Mesenchymal stem cell (in vitro differentiated cells and primary cell): ENCODE measurements around the gene DIS3L2.
A peak's percentile ranks its signal among the peaks of the same experiment; 100 is the strongest.
"Not testable (repeated sequence)": the region's sequence is repeated elsewhere in the genome, so short reads cannot be mapped to it uniquely, and the experiment has no call there.

Experiments used
- DNase-seq: peaks from one replicate; pipeline ENCODE4 v3.0.0-alpha.2; 2013
- H2AFZ ChIP-seq: one replicate; pipeline ENCODE4 v1.6.1; 2013; ENCODE audit warnings: low read depth, mild to moderate bottlenecking, control low read depth, inconsistent platforms, low read length, moderate library complexity
- H2AK5ac ChIP-seq: 2 replicates; pipeline ENCODE4 v1.6.1; 2013; ENCODE audit warnings: low read length, moderate library complexity, mild to moderate bottlenecking, inconsistent platforms; ENCODE audit not compliant: severe bottlenecking
- H2BK120ac ChIP-seq: one replicate; pipeline ENCODE4 v1.6.1; 2013; ENCODE audit warnings: low read depth, mild to moderate bottlenecking, inconsistent platforms, low read length, moderate library complexity
- H2BK12ac ChIP-seq, 2 experiments: one replicate each; pipeline ENCODE4 v1.6.1; 2013; ENCODE audit warnings: inconsistent platforms in 2 of 2, low read length in 2 of 2, mild to moderate bottlenecking in 2 of 2, moderate library complexity in 2 of 2, control low read depth in 1 of 2
- H2BK15ac ChIP-seq: one replicate; pipeline ENCODE4 v1.6.1; 2013; ENCODE audit warnings: mild to moderate bottlenecking, low read depth, inconsistent platforms; ENCODE audit not compliant: poor library complexity, severe bottlenecking
- H2BK5ac ChIP-seq: 2 replicates; pipeline ENCODE4 v1.6.1; 2013; ENCODE audit warnings: low read depth, mild to moderate bottlenecking, low read length, control low read depth, inconsistent platforms; ENCODE audit not compliant: poor library complexity, severe bottlenecking
- H3K14ac ChIP-seq, 2 experiments: one replicate each; pipeline ENCODE4 v1.6.1; 2013; ENCODE audit warnings: inconsistent platforms in 2 of 2, low read length in 2 of 2, control low read depth in 1 of 2, mild to moderate bottlenecking in 1 of 2, moderate library complexity in 1 of 2
- H3K18ac ChIP-seq, 2 experiments: one replicate each; pipeline ENCODE4 v1.6.1; 2013; ENCODE audit warnings: inconsistent platforms in 2 of 2, low read length in 2 of 2, control low read depth in 1 of 2, low read depth in 1 of 2, mild to moderate bottlenecking in 1 of 2
- H3K23ac ChIP-seq, 2 experiments: one replicate each; pipeline ENCODE4 v1.6.1; 2013; ENCODE audit warnings: inconsistent platforms in 2 of 2, low read length in 2 of 2, mild to moderate bottlenecking in 2 of 2, moderate library complexity in 2 of 2, control low read depth in 1 of 2
- H3K27ac ChIP-seq: 2 replicates; pipeline ENCODE4 v1.5.1; 2013; ENCODE audit warnings: mild to moderate bottlenecking, moderate library complexity, low read length, control low read depth, inconsistent platforms; ENCODE audit not compliant: poor library complexity, severe bottlenecking
- H3K27me3 ChIP-seq, 2 experiments: 2 replicates each; pipeline versions ENCODE4 v1.6.1 to v1.7.0; 2013; ENCODE audit warnings: low read length in 2 of 2, mild to moderate bottlenecking in 2 of 2, moderate library complexity in 2 of 2, control low read depth in 1 of 2, inconsistent platforms in 1 of 2; ENCODE audit not compliant: control insufficient read depth in 1 of 2, insufficient read depth in 1 of 2
- H3K36me3 ChIP-seq, 2 experiments: 2 replicates each; pipeline versions ENCODE4 v1.6.1 to v1.7.0; 2013; ENCODE audit warnings: low read length in 2 of 2, control low read depth in 1 of 2, inconsistent platforms in 1 of 2, low read depth in 1 of 2, mild to moderate bottlenecking in 1 of 2; ENCODE audit not compliant: insufficient read depth in 2 of 2, control insufficient read depth in 1 of 2
- H3K4ac ChIP-seq, 2 experiments: one replicate each; pipeline ENCODE4 v1.6.1; 2013; ENCODE audit warnings: inconsistent platforms in 2 of 2, low read length in 2 of 2, mild to moderate bottlenecking in 2 of 2, moderate library complexity in 2 of 2, control low read depth in 1 of 2, low read depth in 1 of 2
- H3K4me1 ChIP-seq: 2 replicates; pipeline ENCODE4 v1.6.1; 2013; ENCODE audit warnings: low read depth, low read length, control low read depth; ENCODE audit not compliant: control insufficient read depth, insufficient read depth
- H3K4me2 ChIP-seq: 2 replicates; pipeline ENCODE4 v1.6.1; 2013; ENCODE audit warnings: low read length, mild to moderate bottlenecking, inconsistent platforms; ENCODE audit not compliant: poor library complexity, severe bottlenecking
- H3K4me3 ChIP-seq, 2 experiments: 2 replicates each; pipeline versions ENCODE4 v1.5.1 to v1.7.0; 2013; ENCODE audit warnings: low read length in 2 of 2, mild to moderate bottlenecking in 2 of 2, control low read depth in 1 of 2, low read depth in 1 of 2; ENCODE audit not compliant: insufficient read depth in 1 of 2
- H3K79me1 ChIP-seq: replicated peaks from 2 replicates; pipeline ENCODE4 v1.6.1; 2013; ENCODE audit warnings: mild to moderate bottlenecking, control low read depth, low read length, inconsistent platforms; ENCODE audit not compliant: poor library complexity, severe bottlenecking
- H3K9ac ChIP-seq: 2 replicates; pipeline ENCODE4 v1.7.0; 2013; ENCODE audit warnings: mild to moderate bottlenecking, low read length, moderate library complexity
- H3K9me3 ChIP-seq: 2 replicates; pipeline ENCODE4 v1.7.0; 2013; ENCODE audit warnings: mild to moderate bottlenecking, low read length; ENCODE audit not compliant: control insufficient read depth
- H4K8ac ChIP-seq: one replicate; pipeline ENCODE4 v1.6.1; 2013; ENCODE audit warnings: inconsistent platforms, mild to moderate bottlenecking, low read length, moderate library complexity
- H4K91ac ChIP-seq: one replicate; pipeline ENCODE4 v1.6.1; 2013; ENCODE audit warnings: mild to moderate bottlenecking, low read length, inconsistent platforms
- WGBS: methylation state at CpG from one replicate; pipeline ENCODE4 v1.1.7; 2013; ENCODE audit warnings: mixed read lengths; 5-methylcytosine and 5-hydroxymethylcytosine counted together

Gene DIS3L2

DNA sequence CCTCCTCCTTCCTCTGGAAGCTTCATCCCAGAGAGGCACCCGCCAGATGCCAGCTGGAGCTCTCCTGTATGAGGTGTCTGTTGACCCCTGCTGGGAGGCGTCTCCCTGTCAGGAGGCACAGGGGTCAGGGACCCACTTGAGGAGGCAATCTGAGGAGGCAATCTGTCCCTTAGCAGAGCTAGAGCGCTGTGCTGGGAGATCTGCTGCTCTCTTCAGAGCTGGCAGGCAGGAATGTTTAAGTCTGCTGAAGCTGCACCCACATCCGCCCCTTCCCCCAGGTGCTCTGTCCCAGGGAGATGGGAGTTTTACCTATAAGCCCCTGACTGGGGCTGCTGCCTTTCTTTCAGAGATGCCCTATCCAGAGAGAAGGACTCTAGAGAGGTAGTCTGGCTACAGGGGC is 75.4 kb downstream of the DIS3L2 start:
- not testable (repeated sequence) for H3K27me3 ChIP-seq, H2AFZ ChIP-seq, H2BK15ac ChIP-seq, H3K4me3 ChIP-seq, H3K4me1 ChIP-seq, DNase-seq, H4K91ac ChIP-seq, H2BK5ac ChIP-seq, H3K4me2 ChIP-seq, H2BK12ac ChIP-seq, H3K4ac ChIP-seq, H4K8ac ChIP-seq, H3K27ac ChIP-seq, H3K18ac ChIP-seq, H2BK120ac ChIP-seq, H3K9me3 ChIP-seq, H3K23ac ChIP-seq, H2AK5ac ChIP-seq, H3K9ac ChIP-seq, H3K14ac ChIP-seq
- Histone ChIP-seq H3K36me3 (peaks cover 0 to 11% of the 10 kb centered on the region in 2 experiments), H3K79me1 (peaks cover 28% of the 10 kb centered on the region)
- WGBS, result 98% methylated on average over 4 of the region's 4 CpGs

DNA sequence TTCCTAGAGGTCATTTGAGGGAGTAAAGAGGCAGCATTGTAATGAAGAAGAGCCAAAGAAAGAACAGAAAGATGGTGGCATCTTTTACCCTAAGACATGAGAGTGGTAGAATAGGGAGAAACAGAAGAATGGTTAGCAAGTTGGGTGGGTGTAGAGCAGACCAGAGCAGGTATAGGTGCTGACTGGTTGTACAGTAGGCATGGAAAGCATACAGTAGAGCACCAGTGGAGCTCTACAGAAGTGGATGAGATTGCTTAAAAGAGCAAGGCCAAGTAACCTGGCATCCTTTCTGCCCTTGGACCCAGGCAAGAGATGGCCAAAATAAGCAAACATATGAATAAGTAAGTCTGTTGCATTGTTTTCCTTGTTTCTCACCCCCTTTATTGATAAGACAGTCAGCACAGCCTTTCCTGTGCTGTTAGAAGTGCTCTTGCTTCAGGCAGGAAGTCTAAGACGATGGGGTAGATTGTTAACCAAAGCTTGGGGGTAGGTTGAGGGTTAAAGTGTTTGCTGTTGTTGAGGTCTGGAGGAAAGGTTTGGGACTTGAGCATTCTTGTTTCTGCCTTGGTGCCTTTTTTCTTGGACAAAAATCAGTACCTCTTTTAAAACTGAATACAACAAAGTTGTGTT is 76.9 kb downstream of the DIS3L2 start:
- H3K27me3 ChIP-seq, result no peaks in the 10 kb centered on the region
- no peak overlapping the region for H3K27ac ChIP-seq
- WGBS, result 67% methylated on average over 1 of the region's 1 CpG

DNA sequence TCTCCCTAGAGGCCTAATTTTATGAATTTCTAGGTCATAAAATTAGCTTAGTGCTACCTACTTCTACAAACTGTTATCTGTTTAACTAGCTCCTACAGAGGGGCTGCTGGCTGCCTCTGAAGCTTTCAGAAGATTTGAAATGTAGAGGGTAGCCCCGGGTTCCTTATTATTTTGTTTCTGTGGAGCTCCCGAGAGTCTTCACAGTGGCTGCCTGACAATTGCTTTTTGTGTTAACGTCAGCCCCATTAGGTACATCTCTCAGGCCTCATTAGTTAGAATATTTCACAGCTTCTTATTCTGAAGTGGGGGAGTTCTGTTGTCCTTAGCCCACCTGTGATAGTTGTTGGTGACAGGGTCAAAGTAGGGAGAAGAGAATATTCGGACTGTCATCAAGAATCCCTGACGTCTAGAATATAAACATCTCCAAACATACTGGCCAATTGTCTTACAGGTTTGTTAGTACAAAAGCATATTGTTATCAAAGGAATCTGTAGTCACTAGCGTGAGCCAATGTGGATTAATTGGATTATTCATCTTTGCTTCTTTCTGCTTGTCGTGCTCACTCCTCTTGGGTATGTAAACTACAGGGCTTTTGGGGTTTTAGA is 77.5 kb downstream of the DIS3L2 start:
- Histone ChIP-seq H3K27me3 (no peaks in the 10 kb centered on the region), H4K8ac (no peak overlapping the region), H3K18ac (no peak overlapping the region), H3K23ac (no peak overlapping the region), H2BK5ac (no peak overlapping the region), H3K9me3 (no peaks in the 10 kb centered on the region), H3K14ac (no peak overlapping the region), H2BK12ac (no peak overlapping the region), H3K4me2 (no peak overlapping the region), H3K4me3 (no peak overlapping the region), H4K91ac (no peak overlapping the region), H3K79me1 (peaks cover 31% of the 10 kb centered on the region), H2BK120ac (no peak overlapping the region), H2AFZ (no peak overlapping the region), H3K36me3 (peaks cover 0 to 11% of the 10 kb centered on the region in 2 experiments), H3K4ac (no peak overlapping the region), H2AK5ac (no peak overlapping the region), H3K4me1 (peaks cover 1% of the 10 kb centered on the region), H3K27ac (no peak overlapping the region), H2BK15ac (no peak overlapping the region), H3K9ac (no peak overlapping the region)
- DNase-seq, result no peak
- WGBS, result 96% methylated on average over 5 of the region's 7 CpGs

More for the DNA sequence above, 76.9 kb downstream of the DIS3L2 start:
- Histone ChIP-seq H4K91ac (no peak overlapping the region), H3K9ac (no peak overlapping the region), H3K9me3 (no peaks in the 10 kb centered on the region), H3K18ac (no peak overlapping the region), H3K4me3 (no peak overlapping the region), H2BK5ac (no peak overlapping the region), H2BK120ac (no peak overlapping the region), H3K4me1 (peaks cover 1% of the 10 kb centered on the region), H2AK5ac (no peak overlapping the region), H3K14ac (no peak overlapping the region), H3K36me3 (peaks cover 0 to 11% of the 10 kb centered on the region in 2 experiments), H3K23ac (no peak overlapping the region), H2AFZ (no peak overlapping the region), H3K4me2 (no peak overlapping the region), H2BK12ac (no peak overlapping the region), H3K79me1 (peaks cover 31% of the 10 kb centered on the region), H2BK15ac (no peak overlapping the region), H3K4ac (no peak overlapping the region), H4K8ac (no peak overlapping the region)
- no peak for DNase-seq

DNA sequence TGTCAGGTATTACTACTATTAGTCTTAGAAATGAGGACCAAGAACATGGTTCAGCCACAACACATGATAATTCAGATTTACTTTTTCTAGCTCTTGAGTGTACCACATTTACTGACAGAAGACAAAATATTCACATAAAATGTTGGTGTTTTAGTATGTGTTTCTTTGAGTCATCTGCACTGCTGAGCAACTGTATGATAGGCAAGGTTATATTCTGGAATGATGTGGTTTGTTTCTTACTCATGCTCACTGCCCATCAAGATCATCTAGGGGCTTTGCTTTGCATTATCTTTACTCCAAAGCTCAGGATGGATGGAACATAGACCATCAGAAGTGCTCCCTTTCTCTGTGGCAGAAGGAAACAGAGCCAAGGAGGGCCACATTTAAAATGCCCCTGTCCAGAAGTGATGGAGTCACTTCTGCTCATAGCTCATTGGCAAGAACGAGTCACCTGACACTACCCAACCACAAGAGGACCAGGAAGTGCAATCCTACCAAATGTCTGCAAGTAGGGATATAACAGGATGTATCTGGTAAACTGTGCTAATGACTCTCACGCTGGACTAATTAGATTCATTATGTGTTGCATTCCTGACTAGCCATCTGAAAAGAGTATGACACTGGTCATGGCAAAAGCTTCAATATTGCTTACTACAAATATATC is 81.5 kb downstream of the DIS3L2 start:
- WGBS, result no CpG with 5 or more reads among the region's 2 CpGs
- no peak overlapping the region for H2BK120ac ChIP-seq
- no peak overlapping the region for H3K27ac ChIP-seq
- no peak overlapping the region for H2BK12ac ChIP-seq
- no peak overlapping the region for H3K9ac ChIP-seq
- H2AK5ac ChIP-seq, result no peak overlapping the region
- H3K4me2 ChIP-seq, result no peak overlapping the region
- H3K9me3 ChIP-seq, result no peaks in the 10 kb centered on the region
- H4K91ac ChIP-seq, result no peak overlapping the region
- DNase-seq, result no peak
- no peaks in the 10 kb centered on the region for H3K27me3 ChIP-seq
- peak overlapping the region; percentile 10 for H2AFZ ChIP-seq
- no peak overlapping the region for H2BK15ac ChIP-seq
- no peak overlapping the region for H4K8ac ChIP-seq
- no peak overlapping the region for H3K18ac ChIP-seq
- H3K79me1 ChIP-seq, result peaks cover 31% of the 10 kb centered on the region
- H3K14ac ChIP-seq, result no peak overlapping the region
- no peak overlapping the region for H2BK5ac ChIP-seq
- H3K4ac ChIP-seq, result no peak overlapping the region
- no peaks in the 10 kb centered on the region for H3K4me1 ChIP-seq
- H3K23ac ChIP-seq, result no peak overlapping the region
- peaks cover 0 to 5% of the 10 kb centered on the region in 2 experiments for H3K36me3 ChIP-seq
- no peak overlapping the region for H3K4me3 ChIP-seq
